Hematopoietic multipotent progenitor cell treated with erythropoietin and hydrocortisone succinate and interleukin-3 and kit ligand, for 15 days (in vitro differentiated cells): ENCODE data around the gene AFG1L.
A peak's percentile ranks its signal among the peaks of the same experiment; 100 is the strongest.
"Not testable (repeated sequence)": the region's sequence is repeated elsewhere in the genome, so short reads cannot be mapped to it uniquely, and the experiment has no call there.

Experiments used
- DNase-seq: peaks from one replicate; pipeline ENCODE4 v3.0.0-alpha.2; 2015; ENCODE audit warnings: low spot score

Gene AFG1L

DNA sequence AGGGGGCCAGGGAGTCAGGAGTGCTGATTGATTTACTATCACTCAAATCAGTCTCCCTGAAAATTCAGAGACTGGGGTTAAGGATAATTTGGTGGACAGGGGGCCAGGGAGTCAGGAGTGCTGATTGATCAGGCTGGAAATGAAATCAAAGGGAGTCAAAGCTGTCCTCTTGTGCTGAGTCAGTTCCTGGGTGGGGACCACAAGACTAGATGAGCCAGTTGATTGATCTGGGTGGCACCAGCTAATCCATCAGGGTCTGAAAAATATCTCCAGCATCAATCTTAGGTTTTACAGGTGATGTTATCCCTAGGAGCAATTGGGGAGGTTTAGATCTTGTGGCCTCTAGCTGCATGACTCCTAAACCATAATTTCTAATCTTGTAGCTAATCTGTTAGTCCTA lies 6.1 kb upstream of the AFG1L start:
- DNase-seq, result no peak

DNA sequence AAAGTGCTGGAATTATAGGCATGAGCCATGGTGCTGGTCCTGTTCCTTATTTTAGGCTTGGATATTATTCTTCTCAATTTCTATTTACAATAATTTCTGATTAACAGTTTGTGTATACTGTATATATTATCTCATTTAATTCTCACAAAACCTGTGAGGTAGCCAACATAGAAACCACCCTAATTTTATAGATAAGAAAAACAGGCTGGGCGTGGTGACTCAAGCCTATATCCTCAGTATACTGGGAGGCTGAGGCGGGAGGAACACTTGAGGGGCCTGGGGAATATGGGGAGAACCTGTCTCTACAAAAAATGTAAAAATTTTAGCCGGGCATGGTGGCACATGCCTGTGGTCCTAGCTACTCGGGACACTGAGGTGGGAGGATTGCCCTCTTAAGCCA lies 3.8 kb upstream of the AFG1L start:
- peak; percentile 57 for DNase-seq

DNA sequence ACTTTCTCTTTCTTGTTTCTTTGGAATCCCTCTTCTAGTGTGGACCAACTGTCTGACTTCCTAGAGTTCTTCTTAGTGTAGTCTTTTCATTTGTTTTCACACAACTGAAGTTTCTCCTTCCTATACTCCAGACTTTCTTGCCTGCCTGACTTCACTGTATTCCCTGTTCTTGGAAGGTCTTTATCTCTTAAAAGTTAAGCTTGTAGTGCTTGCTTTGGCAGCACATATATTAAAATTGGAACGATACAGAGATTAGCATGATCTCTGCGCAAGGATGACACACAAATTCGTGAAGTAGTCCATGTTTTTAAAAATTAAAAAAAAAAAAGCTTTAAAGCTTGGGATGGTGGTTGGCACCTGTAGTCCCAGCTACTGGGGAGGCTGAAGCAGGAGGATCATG lies 2.3 kb upstream of the AFG1L start:
- not testable (repeated sequence) for DNase-seq

DNA sequence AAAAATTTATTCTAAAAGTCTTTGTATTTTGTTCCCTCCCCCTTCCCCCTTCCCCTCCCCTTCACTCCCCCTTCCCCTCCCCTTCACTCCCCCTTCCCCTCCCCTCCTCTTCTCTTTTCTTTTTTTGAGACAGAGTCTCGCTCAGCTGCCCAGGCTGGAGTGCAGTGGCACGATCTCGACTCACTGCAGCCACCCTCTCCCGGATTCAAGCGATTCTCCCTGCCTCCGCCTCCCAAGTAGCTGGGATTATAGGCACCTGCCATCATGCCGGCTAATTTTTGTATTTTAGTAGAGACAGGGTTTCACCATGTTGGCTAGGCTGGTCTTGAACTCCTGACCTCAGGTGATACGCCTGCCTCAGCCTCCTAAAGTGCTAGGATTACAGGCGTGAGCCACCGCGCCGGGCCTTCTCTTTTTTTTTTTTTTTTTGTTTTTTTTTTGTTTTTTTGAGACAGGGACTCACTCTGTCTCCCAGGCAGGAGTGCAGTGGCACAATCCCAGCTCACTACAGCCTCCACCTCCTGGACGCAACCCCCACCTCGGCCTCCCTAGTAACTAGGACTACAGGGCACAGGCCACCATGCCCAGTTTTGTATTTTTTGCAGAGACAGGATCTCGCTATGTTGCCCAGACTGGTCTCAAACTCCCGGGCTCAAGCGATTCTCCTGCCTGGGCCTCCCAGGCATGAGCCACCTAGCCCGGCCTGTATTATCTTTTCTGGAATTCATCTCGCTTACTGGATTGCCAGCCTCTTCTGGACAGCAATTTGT lies 1.1 kb upstream of the AFG1L start:
- DNase-seq, result no peak

DNA sequence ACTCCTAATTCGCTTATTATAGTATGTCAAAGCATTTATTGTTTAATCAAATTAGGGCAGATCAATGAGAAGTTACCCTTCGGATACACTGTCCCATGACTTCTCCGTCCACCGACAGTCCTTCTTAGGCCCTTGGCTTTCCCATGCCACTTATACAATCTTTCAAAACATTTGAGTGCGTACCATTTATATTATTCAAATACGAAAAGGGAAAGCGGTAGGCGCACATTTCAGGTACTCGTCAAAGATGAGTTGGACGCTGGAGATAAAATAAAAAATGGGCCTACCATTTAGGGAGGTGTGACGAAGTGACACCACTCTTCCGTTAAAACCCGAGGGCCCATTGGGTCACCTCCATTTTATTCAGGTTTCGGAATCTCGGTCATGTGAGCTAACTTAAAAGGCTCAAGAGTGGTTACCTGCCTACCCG lies 542 bp upstream of the AFG1L start:
- no peak for DNase-seq

DNA sequence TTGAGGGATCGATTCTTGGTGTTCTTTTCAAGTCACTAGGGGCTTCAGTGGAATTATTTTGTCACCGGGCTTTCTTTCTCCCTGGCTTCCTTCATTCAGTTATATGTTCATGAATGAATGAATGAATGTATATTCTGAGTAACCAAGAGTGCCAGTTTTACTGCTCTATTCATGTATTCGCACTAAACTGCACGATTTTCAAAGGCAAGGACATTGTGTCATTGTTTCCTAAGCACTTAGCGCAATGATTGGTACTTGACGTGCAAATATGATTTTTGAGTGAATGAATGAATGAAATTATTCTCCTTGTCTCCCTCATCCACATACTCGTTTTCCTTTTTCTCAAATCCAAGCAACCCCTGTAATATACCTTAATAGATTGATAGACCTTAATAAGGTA lies 822 bp downstream of the AFG1L start:
- no peak for DNase-seq

DNA sequence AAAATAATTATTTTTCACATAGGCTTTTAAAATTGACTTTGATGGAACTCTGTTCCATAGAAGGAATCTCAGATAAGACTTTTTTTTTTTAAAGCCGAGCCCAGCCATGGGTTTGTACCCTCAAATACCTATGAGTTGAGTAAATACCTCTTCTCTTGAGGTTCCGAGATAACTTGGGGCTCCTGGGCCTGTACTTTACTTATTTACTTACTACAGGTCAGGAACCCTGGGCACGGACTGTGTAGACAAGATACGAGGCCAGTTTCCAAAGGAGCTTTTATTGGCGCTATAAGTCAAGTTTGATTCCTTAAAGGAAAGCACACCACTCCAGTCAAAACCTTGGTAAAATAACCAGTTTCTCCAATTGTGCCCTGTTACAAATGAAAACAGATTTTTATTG lies 7.5 kb downstream of the AFG1L start:
- no peak for DNase-seq

DNA sequence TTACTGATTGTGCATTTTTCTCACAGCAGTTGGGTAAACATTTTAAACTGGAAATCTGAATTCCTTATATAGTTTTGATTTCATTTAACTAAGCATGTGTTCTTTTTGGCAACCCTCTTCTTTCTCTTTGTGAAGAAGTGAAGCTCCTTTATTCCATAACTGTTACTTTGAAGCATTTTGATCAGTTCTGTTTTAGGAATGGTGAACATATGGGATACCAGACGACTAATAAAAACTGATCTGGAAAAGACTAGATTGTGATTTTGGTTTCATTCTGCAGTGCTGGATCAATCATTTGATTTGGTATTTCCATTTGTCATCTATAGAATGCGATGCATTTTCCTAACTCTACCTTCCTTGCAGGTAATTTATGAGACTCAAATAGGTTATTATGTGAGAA lies 9.8 kb downstream of the AFG1L start:
- DNase-seq, result no peak

DNA sequence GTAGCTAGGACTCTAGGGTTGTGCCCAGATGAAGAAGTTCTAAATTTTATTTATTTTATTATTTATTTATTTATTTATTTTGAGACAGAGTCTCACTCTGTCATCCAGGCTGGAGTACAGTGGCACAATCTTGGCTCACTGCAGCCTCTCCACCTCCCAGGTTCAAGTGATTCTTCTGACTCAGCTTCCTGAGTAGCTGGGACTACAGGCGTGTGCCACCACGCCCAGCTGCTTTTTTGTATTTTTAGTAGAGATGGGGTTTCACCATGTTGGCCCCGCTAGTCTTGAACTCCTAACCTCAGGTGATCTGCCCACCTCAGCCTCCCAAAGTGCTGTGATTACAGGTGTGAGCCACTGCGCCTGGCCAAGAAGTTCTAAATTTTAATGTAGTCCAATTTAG lies 13.8 kb downstream of the AFG1L start:
- not testable (repeated sequence) for DNase-seq

DNA sequence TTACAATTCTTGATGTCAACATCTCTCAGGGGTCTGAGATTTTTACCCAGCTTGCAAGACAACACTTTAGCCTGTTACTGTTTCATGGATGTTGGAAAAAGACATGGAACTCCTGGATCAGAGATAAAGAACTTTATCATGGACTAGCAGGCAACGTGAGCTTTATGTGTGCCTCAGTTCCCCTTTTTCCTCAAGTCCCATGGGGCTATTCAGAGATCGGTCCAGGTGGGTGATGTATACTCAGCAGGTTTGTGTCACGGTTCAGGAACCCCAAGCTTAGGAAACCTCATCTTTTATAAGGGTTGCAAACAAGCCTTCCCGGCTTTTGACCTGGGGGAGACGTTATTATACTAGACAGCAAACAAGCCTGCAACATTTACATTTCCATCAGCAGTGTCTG lies 15.0 kb downstream of the AFG1L start:
- no peak for DNase-seq

DNA sequence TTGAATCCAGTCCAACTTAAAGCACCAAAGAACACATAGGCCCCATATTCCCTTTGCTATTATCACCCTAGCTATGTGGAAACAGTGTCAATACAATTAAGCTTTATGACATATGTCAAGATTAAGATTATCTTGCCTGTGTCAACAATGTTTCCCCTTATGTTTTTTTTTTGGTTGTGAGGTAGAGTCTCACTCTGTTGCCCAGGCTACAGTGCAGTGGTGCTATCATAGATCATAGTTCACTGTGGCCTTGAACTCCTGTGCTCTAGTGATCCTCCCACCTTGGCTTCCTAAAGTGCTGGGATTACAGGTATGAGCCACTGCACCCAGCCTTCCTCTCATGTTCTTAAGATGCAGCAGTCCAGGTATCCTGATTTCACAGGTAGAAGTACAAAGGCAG lies 17.8 kb downstream of the AFG1L start:
- no peak for DNase-seq

DNA sequence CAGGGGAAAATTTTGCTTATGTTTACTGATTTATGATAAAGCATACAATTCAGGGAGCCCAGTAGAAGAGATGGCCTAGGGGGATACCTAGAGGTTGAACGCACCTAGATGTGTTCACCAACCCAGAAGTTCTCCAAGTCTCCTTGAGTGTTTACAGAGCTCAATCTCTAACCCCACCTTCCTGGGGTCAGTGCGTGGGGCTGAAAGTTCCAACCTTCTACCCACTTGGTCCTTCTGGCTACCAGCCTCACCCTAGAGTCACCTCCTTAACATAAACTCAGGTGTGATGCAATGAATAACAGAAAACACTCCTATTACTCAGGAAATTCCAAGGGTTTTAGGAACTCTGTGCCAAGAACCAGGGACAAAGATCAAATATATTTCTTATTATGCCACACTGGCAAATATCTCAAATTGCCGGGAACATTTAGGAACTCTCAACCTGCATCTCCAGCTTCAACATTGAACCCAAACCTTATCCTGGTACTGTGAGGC lies 26.4 kb downstream of the AFG1L start:
- DNase-seq, result no peak

DNA sequence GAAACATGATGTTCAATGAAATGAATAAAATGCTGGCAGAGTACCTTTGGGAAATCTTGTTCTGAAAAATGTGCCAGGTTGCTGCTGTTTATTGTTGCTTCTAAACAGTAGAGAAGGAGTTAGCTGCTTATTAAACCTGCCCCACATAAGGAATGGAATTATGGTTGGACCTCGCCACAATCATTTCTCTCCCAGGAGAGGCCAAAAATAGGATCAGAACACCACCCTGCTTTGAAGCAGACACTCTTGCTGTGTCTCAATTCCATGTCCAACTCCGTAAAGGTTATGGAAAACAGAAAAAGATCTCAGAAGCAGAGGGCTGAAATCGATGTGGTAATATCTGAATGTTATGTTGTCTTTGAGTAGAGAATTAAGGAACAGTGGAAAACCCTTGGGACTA lies 27.9 kb downstream of the AFG1L start:
- DNase-seq, result no peak

DNA sequence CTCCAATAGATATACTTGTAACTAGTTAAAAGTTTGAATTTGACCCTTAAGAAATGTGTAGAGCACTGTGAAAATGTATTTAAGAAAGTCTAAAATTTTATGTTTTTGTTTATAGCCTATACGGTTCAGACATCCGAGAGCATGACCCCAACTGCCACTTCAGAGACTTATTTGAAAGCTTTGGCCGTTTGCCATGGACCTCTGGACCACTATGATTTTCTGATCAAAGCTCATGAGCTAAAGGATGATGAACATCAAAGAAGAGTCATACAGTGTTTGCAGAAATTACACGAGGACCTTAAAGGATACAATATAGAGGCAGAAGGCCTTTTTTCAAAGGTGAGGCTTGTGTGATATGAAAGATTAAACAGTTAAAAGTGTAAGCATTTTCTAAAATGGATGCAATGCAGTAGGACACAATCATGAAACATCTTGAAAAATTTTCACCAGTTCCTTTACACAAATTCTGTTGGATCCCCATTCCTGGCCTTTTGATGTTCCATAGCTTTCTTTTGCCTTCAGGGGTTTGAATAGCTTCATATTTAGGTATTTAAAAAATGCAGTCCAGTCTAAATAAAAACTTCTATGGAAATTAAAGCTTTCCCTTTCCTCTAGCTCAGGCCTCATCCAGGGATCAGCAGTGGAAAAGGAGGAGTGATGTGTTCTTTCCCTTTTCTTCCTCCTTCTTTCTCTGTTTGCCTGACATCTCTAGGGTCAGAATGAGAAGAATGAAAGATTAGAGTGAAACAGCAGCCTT lies 29.0 kb downstream of the AFG1L start:
- DNase-seq, result no peak

DNA sequence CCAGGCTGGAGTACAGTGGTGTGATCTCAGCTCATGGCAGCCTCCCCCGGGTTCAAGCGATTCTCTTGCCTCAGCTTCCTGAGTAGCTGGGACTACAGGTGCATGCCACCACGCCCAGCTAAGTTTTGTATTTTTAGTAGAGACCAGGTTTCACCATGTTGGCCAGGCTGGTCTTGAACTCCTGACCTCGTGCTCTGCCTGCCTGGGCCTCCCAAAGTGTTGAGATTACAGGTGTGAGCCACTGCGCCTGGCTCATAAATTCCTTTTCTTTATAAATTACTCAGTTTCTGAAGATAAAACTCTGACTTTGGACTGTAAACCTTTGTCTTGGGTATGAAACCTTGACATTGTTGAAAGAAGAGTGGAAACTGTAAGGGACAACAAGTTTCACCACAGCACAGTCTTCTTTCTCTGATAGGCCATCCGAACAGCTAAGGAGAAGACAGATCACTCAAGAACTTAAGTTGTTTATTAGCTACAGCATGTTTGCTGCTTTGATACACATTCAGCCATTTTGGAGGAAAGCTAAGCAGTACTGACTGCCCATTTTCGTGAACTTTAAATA lies 35.4 kb downstream of the AFG1L start:
- not testable (repeated sequence) for DNase-seq

DNA sequence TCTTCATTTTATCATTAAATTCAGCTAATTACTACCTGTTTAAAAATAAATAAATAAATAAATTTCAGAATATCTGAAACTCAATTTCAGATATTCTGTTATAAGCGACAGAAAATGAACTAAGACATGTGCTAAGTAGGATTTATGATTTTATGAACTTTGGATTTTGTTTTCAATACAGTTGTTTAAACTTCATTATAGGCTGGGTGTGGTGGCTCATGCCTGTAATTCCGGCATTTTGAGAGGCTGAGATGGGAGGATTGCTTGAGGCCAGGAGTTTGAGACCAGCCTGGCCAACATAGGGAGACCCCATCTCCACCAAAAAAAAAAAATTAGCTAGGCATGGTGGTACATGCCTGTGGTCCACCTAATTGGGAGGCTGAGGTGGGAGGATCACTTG lies 36.0 kb downstream of the AFG1L start:
- DNase-seq, result no peak

DNA sequence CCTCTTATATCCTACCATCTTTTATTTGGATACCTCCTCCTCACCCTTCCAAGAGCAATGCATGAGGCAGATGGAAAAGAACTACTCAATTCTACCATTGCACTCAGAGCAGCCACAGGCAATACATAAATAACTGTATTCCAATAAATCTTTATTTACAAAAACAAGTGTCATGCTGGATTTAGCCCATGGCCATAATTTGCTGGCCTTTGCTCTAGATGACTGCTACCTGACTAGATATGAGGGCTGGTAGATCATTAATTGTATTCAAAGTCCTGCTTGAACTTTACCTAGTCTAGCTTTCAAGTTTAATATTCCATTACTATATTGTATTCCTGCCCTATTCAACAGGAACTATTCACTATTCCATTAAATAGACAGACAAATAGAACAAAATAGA lies 37.1 kb downstream of the AFG1L start:
- no peak for DNase-seq

DNA sequence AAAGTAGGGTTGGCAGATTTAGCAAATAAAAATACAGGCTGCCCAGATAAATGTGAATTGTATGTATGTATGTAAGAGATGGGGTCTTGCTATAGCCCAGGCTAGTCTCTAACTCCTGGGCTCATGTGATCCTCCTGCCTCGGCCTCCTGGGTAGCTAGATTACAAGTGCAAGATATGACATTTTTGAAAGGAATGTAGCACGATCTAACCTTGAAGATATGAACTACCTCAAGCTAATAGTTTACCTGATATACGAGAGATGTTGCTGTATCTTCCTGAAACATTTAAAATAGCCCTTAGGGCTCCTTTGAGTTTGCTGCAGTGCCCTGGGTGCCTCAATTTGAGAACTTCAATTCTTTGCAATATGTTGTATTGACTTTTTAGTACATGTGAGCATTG lies 42.1 kb downstream of the AFG1L start:
- DNase-seq, result no peak

DNA sequence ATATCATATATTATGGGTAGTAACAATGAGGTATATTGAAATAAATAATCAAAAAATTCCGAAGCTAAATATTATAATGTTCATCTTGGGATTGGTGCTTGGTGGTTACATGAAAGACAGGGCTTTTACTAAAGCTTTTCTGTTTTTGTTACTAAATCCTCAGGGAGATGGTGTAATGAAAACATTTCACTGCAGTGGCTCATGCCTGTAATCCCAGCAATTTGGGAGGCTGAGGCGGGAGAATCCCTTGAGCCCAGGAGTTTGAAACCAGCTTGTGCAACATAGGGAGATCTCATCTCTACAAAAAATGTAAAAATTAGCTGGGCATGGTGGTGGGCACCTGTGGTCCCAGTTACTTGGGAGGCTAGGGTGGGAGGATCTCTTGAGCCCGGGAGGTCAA lies 42.9 kb downstream of the AFG1L start:
- DNase-seq, result no peak

DNA sequence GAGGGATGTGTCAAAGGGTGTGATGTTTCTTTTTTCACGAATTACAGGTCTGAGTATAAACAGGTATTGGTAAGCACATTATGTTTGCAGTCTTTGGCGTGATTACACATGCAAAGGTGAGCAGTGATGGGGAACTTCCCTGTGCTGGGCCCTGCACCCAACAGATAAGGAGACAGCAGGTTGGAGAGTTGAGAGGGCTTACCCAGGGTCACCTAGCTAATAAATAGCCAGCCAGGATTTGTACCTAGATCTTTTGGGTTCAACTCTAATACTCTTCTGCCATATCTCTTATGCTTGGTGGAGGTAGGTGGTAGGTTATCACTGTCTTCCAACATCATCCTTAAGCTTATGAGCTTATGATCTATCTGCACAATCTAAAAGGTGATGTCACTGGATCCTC lies 46.5 kb downstream of the AFG1L start:
- no peak for DNase-seq

DNA sequence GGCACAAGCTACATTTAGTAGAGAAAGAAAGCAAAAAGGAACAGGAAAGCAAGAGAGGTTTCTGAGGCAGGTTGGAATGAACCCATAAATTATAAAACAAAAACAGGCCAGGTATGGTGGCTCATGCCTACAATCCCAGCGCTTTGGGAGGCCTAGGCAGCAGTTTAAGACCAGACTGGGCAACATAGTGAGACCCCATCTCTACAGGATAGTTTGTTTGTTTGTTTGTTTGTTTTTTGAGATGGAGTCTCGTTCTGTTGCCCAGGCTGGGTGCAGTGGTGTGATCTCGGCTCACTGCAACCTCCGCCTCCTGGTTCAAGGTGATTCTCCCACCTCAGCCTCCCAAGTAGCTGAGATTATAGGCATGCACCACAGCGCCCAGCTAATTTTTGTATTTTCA lies 49.0 kb downstream of the AFG1L start:
- DNase-seq, result no peak

DNA sequence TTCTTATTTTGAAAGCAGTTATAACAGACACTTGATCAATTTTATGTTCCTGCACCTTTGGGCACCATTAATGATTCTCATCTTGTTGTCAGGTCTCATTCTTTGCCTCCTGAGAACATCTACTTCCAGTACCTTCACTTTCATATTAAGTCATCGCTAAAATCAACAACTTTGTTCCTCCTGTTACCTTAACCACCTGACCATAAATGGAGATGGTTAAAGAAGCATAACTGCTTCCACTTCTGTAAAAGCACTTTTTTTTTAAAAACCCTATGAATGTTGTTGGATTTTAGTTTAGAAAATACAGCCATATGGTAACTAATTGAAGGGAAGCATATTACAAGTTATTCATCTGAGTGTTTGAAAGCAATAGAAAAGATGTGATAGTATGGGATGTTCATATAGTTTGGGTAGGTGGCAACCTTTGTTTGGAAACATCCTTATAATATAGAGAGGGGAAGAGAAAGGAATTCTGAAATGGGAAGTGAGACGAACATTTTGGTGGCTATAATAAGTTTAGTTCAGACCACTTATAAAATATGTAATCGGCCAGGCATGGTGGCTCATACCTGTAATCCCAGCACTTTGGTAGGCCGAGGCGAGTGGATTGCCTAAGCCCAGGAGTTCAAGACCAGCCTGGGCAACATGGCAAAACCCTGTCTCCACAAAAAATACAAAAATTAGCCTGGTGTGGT lies 53.9 kb downstream of the AFG1L start:
- no peak for DNase-seq

DNA sequence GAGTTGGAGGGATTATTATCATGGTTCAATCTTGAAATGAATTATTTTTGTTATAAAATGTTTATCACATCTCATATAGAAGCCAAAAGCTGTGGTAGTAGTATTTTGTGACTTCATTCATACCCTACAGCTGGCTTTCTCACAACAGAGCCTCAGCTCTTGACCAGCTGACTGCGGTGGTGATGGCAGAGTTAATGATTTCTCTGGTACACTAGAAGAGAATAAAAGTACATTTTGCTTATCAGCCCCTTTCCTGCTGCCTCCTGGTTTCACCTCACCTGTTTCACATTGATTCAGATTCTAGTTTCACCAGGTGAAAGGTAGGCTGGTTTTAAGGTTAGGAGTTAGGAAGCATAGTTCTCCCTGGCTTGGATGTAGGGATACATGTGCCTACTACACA lies 55.7 kb downstream of the AFG1L start:
- no peak for DNase-seq
